Endodermal cell (in vitro differentiated cells): Measurements from ENCODE around the gene OR6J1. TPM values are rescaled to one million over a fixed set of nuclear protein-coding genes. Genes with fewer than 3 reads are reported as not detected.
"Not testable (repeated sequence)": the region's sequence is repeated elsewhere in the genome, so short reads cannot be mapped to it uniquely, and the experiment has no call there.

Experiments
- DNase-seq: peaks from one replicate; pipeline ENCODE4 v3.0.0-alpha.2; 2017
- H3K27ac ChIP-seq: 2 replicates; pipeline ENCODE4 v1.5.1; 2013; ENCODE audit warnings: mild to moderate bottlenecking, low read depth, low read length, moderate library complexity
- H3K27me3 ChIP-seq: 2 replicates; pipeline ENCODE4 v1.6.1; 2013; ENCODE audit warnings: mild to moderate bottlenecking, low read length, moderate library complexity; ENCODE audit not compliant: insufficient read depth, control insufficient read depth, poor library complexity, severe bottlenecking
- H3K36me3 ChIP-seq: 2 replicates; pipeline ENCODE4 v1.7.0; 2013; ENCODE audit warnings: mild to moderate bottlenecking, low read length, moderate library complexity; ENCODE audit not compliant: control insufficient read depth, insufficient read depth
- H3K4me1 ChIP-seq: one replicate; pipeline ENCODE4 v1.7.0; 2013; ENCODE audit warnings: low read length; ENCODE audit not compliant: control insufficient read depth, insufficient read depth
- H3K4me3 ChIP-seq: 2 replicates; pipeline ENCODE4 v1.5.1; 2013; ENCODE audit warnings: mild to moderate bottlenecking, low read length, moderate library complexity
- H3K9ac ChIP-seq: 2 replicates; pipeline ENCODE4 v1.6.1; 2013; ENCODE audit warnings: mild to moderate bottlenecking, low read length, moderate library complexity; ENCODE audit not compliant: poor library complexity, severe bottlenecking; ENCODE audit errors: extremely low read depth
- H3K9me3 ChIP-seq: 2 replicates; pipeline ENCODE4 v1.6.1; 2013; ENCODE audit warnings: mild to moderate bottlenecking, low read length, moderate library complexity; ENCODE audit not compliant: control insufficient read depth
- H3K27ac Mint-ChIP-seq: 2 replicates; pipeline ENCODE4 v1.8.0; 2020; ENCODE audit warnings: mixed read lengths
- H3K27me3 Mint-ChIP-seq: 2 replicates; pipeline ENCODE4 v1.8.0; 2021; ENCODE audit warnings: mild to moderate bottlenecking, mixed read lengths; ENCODE audit not compliant: insufficient read depth
- H3K36me3 Mint-ChIP-seq: 2 replicates; pipeline ENCODE4 v1.8.0; 2020; ENCODE audit warnings: low read depth, mixed read lengths
- H3K4me1 Mint-ChIP-seq: 2 replicates; pipeline ENCODE4 v1.8.0; 2020; ENCODE audit warnings: mixed read lengths
- H3K4me3 Mint-ChIP-seq: 2 replicates; pipeline ENCODE4 v1.8.0; 2020; ENCODE audit warnings: mild to moderate bottlenecking, moderate library complexity, mixed read lengths
- H3K9me3 Mint-ChIP-seq: 2 replicates; pipeline ENCODE4 v1.8.0; 2020; ENCODE audit warnings: mild to moderate bottlenecking, mixed read lengths
- CTCF ChIP-seq: fragments of 200-600 bp; sonication (generic); conservative IDR thresholded peaks from 2 replicates; pipeline ENCODE4 v1.5.0; 2021; ENCODE audit warnings: antibody characterized with exemption, mild to moderate bottlenecking
- WGBS, 2 experiments: methylation state at CpG; one replicate each; pipeline versions ENCODE4 v1.1.5 to v1.1.7; 2013; ENCODE audit warnings: missing lambda C conversion rate in 2 of 2, mixed read lengths in 1 of 2; ENCODE audit not compliant: insufficient coverage in 1 of 2, insufficient read length in 1 of 2; 5-methylcytosine and 5-hydroxymethylcytosine counted together
- total RNA-seq, 2 donors: library from RNA; stranded (reverse); fragmentation: NEBNext Ultra II Directional in 1 of 2; extraction: Animal tissue kit (Norgen Biotek cat#: 25700) in 1 of 2; gene quantifications; 2 replicates in 1 of 2; 3 replicates in 1 of 2; pipeline ENCODE4 v1.2.1, GENCODE V29; 2021

The OR6J1 gene
- total RNA-seq, 2 donors from 2014 or later, result not detected

GRCh38 chr14:22641846-22642245 lies 2.3 kb downstream of the OR6J1 start:
- Histone ChIP-seq H3K36me3 (no peaks in the 10 kb centered on the region), H3K9ac (no peak overlapping the region), H3K4me1 (no peaks in the 10 kb centered on the region), H3K9me3 (no peaks in the 10 kb centered on the region), H3K27me3 (no peaks in the 10 kb centered on the region), H3K27ac (no peak overlapping the region), H3K4me3 (no peak overlapping the region)
- Mint-ChIP-seq H3K27ac (no peak overlapping the region), H3K4me1 (peaks cover 6% of the 10 kb centered on the region), H3K4me3 (no peak overlapping the region), H3K9me3 (peaks cover 6% of the 10 kb centered on the region), H3K36me3 (peaks cover 2% of the 10 kb centered on the region), H3K27me3 (no peaks in the 10 kb centered on the region)
- no peak for DNase-seq
- 79 to 81% methylated on average over 3 of the region's 3 CpGs for WGBS, 2 experiments
- TF ChIP-seq CTCF, result no peak

GRCh38 chr14:22640192-22640591 lies 4.0 kb downstream of the OR6J1 start:
- no peak for TF ChIP-seq CTCF
- H3K27ac ChIP-seq, result no peak overlapping the region
- H3K36me3 Mint-ChIP-seq, result peaks cover 2% of the 10 kb centered on the region

DNA sequence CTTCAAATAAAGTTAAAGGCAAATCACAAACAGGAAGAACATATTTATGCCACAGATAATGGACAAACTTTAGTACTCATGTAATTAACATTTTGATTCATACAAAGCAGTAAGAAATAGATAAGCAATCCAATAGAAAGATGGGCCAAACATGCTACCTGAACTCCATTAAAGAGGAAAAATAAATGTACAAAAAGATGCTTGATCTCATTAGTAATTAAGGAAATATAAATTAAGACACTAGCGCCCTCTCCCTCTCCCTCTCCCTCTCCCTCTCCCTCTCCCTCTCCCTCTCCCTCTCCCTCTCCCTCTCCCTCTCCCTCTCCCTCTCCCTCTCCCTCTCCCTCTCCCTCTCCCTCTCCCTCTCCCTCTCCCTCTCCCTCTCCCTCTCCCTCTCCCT lies 8.2 kb downstream of the OR6J1 start:
- peaks cover 53% of the 10 kb centered on the region for H3K9me3 Mint-ChIP-seq
- not testable (repeated sequence) for H3K36me3 Mint-ChIP-seq, H3K4me1 Mint-ChIP-seq, DNase-seq, H3K4me1 ChIP-seq, H3K4me3 Mint-ChIP-seq, H3K27ac Mint-ChIP-seq, H3K27me3 ChIP-seq, H3K27ac ChIP-seq, H3K27me3 Mint-ChIP-seq, H3K9ac ChIP-seq, H3K4me3 ChIP-seq, H3K36me3 ChIP-seq
- peaks cover 13% of the 10 kb centered on the region for H3K9me3 ChIP-seq
- WGBS, 2 experiments, result no CpG with 5 or more reads among the region's 1 CpG

More at GRCh38 chr14:22640192-22640591, 4.0 kb downstream of the OR6J1 start:
- no peaks in the 10 kb centered on the region for H3K27me3 Mint-ChIP-seq
- H3K27ac Mint-ChIP-seq, result no peak overlapping the region
- H3K36me3 ChIP-seq, result no peaks in the 10 kb centered on the region
- peaks cover 19% of the 10 kb centered on the region for H3K9me3 Mint-ChIP-seq
- H3K27me3 ChIP-seq, result no peaks in the 10 kb centered on the region
- no peak for DNase-seq
- H3K4me1 Mint-ChIP-seq, result peaks cover 6% of the 10 kb centered on the region
- H3K4me3 ChIP-seq, result no peak overlapping the region
- H3K4me1 ChIP-seq, result no peaks in the 10 kb centered on the region
- no peak overlapping the region for H3K9ac ChIP-seq
- peaks cover 3% of the 10 kb centered on the region for H3K9me3 ChIP-seq
- no peak overlapping the region for H3K4me3 Mint-ChIP-seq

GRCh38 chr14:22634233-22634900 lies 9.8 kb downstream of the OR6J1 start:
- H3K4me1 ChIP-seq, result no peaks in the 10 kb centered on the region
- TF ChIP-seq CTCF, result no peak
- Mint-ChIP-seq H3K4me1 (no peaks in the 10 kb centered on the region), H3K4me3 (no peak overlapping the region), H3K27me3 (peaks cover 2% of the 10 kb centered on the region), H3K9me3 (peaks cover 64% of the 10 kb centered on the region), H3K27ac (no peak overlapping the region), H3K36me3 (peaks cover 10% of the 10 kb centered on the region)
- no peak overlapping the region for H3K4me3 ChIP-seq
- peaks cover 27% of the 10 kb centered on the region for H3K9me3 ChIP-seq
- no peaks in the 10 kb centered on the region for H3K36me3 ChIP-seq
- H3K27ac ChIP-seq, result no peak overlapping the region
- DNase-seq, result no peak
- H3K9ac ChIP-seq, result no peak overlapping the region
- H3K27me3 ChIP-seq, result no peaks in the 10 kb centered on the region
- WGBS, 2 experiments, result 89 to 98% methylated on average over 8 of the region's 8 CpGs
